A673 (cell line): Measurements from ENCODE around the gene SWT1. TPM values are rescaled to one million over a fixed set of nuclear protein-coding genes. Genes with fewer than 3 reads are reported as not detected.
"Not testable (repeated sequence)": the region's sequence is repeated elsewhere in the genome, so short reads cannot be mapped to it uniquely, and the experiment has no call there.

Experiments
- BruUV-seq: library from RNA; stranded (reverse); fragments of 400-500 nt; replicated peaks from 2 replicates; lab custom pipeline; 2021; lab: Mats Ljungman, UMichigan
- CTCF ChIA-PET: fragments of 300-600 bp; sonication (Branson Sonifier 250); formaldehyde crosslinking; loops from one replicate; lab custom pipeline; 2022; ENCODE audit warnings: antibody characterized with exemption; lab: Charles Lee
- POLR2A ChIA-PET: fragments of 300-600 bp; sonication (Branson Sonifier 250); formaldehyde crosslinking; loops from one replicate; lab custom pipeline; 2022; ENCODE audit warnings: antibody characterized with exemption; ENCODE audit not compliant: low non-redundant PET; lab: Charles Lee
- DNase-seq: peaks from one replicate; pipeline ENCODE4 v3.0.0-alpha.2; 2015; ENCODE audit warnings: low spot score
- H3K27ac ChIP-seq: fragments of 200-600 bp; sonication (generic); 2 replicates; pipeline ENCODE4 v1.5.1; 2016; ENCODE audit warnings: mixed run types, low read depth, mild to moderate bottlenecking, mixed read lengths, antibody characterized with exemption, low read length; ENCODE audit not compliant: poor library complexity, severe bottlenecking
- H3K27me3 ChIP-seq: fragments of 200-600 bp; sonication (generic); replicated peaks from 2 replicates; pipeline ENCODE4 v1.6.1; 2017; ENCODE audit warnings: mixed run types, low read depth, mild to moderate bottlenecking, mixed read lengths, antibody characterized with exemption, low read length; ENCODE audit not compliant: insufficient read depth, poor library complexity
- H3K36me3 ChIP-seq: fragments of 200-600 bp; sonication (generic); 2 replicates; pipeline ENCODE4 v1.6.1; 2016; ENCODE audit warnings: mixed run types, mild to moderate bottlenecking, mixed read lengths, antibody characterized with exemption, low read length; ENCODE audit not compliant: insufficient read depth, poor library complexity, severe bottlenecking
- H3K4me1 ChIP-seq: fragments of 200-600 bp; sonication (generic); 2 replicates; pipeline ENCODE4 v1.6.1; 2017; ENCODE audit warnings: mixed run types, mild to moderate bottlenecking, mixed read lengths, antibody characterized with exemption, low read length; ENCODE audit not compliant: insufficient read depth, poor library complexity, severe bottlenecking
- H3K4me3 ChIP-seq: fragments of 200-600 bp; sonication (generic); 2 replicates; pipeline ENCODE4 v1.5.1; 2016; ENCODE audit warnings: low read depth, mixed run types, mild to moderate bottlenecking, mixed read lengths, low read length; ENCODE audit not compliant: poor library complexity, severe bottlenecking
- H3K9me3 ChIP-seq: fragments of 200-600 bp; sonication (generic); 2 replicates; pipeline ENCODE4 v1.6.1; 2016; ENCODE audit warnings: mixed run types, low read depth, mild to moderate bottlenecking, mixed read lengths, antibody characterized with exemption, low read length; ENCODE audit not compliant: poor library complexity, severe bottlenecking
- CTCF ChIP-seq: fragments of 300-800, 200-600 bp; sonication (generic); conservative IDR thresholded peaks from 2 replicates; pipeline ENCODE4 v1.5.1; 2017; ENCODE audit warnings: low read depth, mild to moderate bottlenecking, antibody characterized with exemption, low read length, moderate library complexity, mixed read lengths
- EZH2 ChIP-seq: fragments of 200-600 bp; sonication (generic); IDR thresholded peaks from 2 replicates; pipeline ENCODE4 v1.6.1; 2017; ENCODE audit warnings: borderline replicate concordance, low read depth, mild to moderate bottlenecking, mixed read lengths, antibody characterized with exemption, low read length; ENCODE audit not compliant: poor library complexity, severe bottlenecking
- intact Hi-C: fragments of 100-400 bp; cut with micrococcal nuclease; formaldehyde crosslinking; loops from one replicate; pipeline ENCODE4 v1.10.0; 2022; ENCODE audit not compliant: unreplicated experiment
- total RNA-seq: library from RNA; stranded (reverse); gene quantifications from 2 replicates; pipeline ENCODE4 v1.2.3, GENCODE V29; 2021

The SWT1 gene
- total RNA-seq, 1 experiment from 2014 or later: 3.3 TPM

- Histone ChIP-seq H3K9me3 (no peaks in the 10 kb centered on the region), H3K36me3 (no peaks in the 10 kb centered on the region), H3K4me1 (no peaks in the 10 kb centered on the region), H3K4me3 (no peak overlapping the region), H3K27ac (no peak overlapping the region), H3K27me3 (no peaks in the 10 kb centered on the region)
- intact Hi-C loops: no loop called here
- no TSS peak for BruUV-seq
- DNase-seq: no peak
- CTCF ChIA-PET: no interaction called here
- POLR2A ChIA-PET: no interaction called here
- no peak for TF ChIP-seq CTCF
- TF ChIP-seq EZH2: no peak
Measured at GRCh38 chr1:185249563-185249962, 92.6 kb downstream of the SWT1 start.

- ChIA-PET POLR2A (no interaction called here), CTCF (no interaction called here)
- DNase-seq: no peak
- TF ChIP-seq EZH2 (no peak), CTCF (no peak)
- intact Hi-C loops: no loop called here
- Histone ChIP-seq H3K9me3 (no peaks in the 10 kb centered on the region), H3K36me3 (no peaks in the 10 kb centered on the region), H3K4me3 (no peak overlapping the region), H3K4me1 (no peaks in the 10 kb centered on the region), H3K27me3 (no peaks in the 10 kb centered on the region), H3K27ac (no peak overlapping the region)
- BruUV-seq: no TSS peak
Measured at GRCh38 chr1:185250063-185250462, 93.1 kb downstream of the SWT1 start.

- H3K27me3 ChIP-seq, DNase-seq, intact Hi-C loops, H3K36me3 ChIP-seq, H3K4me3 ChIP-seq, H3K27ac ChIP-seq, H3K4me1 ChIP-seq, CTCF ChIA-PET, POLR2A ChIA-PET, H3K9me3 ChIP-seq, BruUV-seq: not testable (repeated sequence)
Measured at GRCh38 chr1:185251928-185252327, 95.0 kb downstream of the SWT1 start.

GRCh38 chr1:185252404-185252803 lies 95.4 kb downstream of the SWT1 start:
- CTCF ChIA-PET, H3K36me3 ChIP-seq, POLR2A ChIA-PET, H3K9me3 ChIP-seq, H3K27me3 ChIP-seq, intact Hi-C loops, H3K27ac ChIP-seq, DNase-seq, H3K4me1 ChIP-seq, BruUV-seq, H3K4me3 ChIP-seq: not testable (repeated sequence)

GRCh38 chr1:185255595-185255994 lies 98.6 kb downstream of the SWT1 start:
- H3K4me1 ChIP-seq, BruUV-seq, CTCF ChIA-PET, H3K36me3 ChIP-seq, DNase-seq, POLR2A ChIA-PET, H3K27ac ChIP-seq, intact Hi-C loops, H3K9me3 ChIP-seq, H3K27me3 ChIP-seq, H3K4me3 ChIP-seq: not testable (repeated sequence)

GRCh38 chr1:185257116-185257949 lies 100.4 kb downstream of the SWT1 start:
- BruUV-seq, DNase-seq, intact Hi-C loops, POLR2A ChIA-PET, H3K27me3 ChIP-seq, H3K4me1 ChIP-seq, H3K36me3 ChIP-seq, H3K9me3 ChIP-seq, CTCF ChIA-PET, H3K27ac ChIP-seq, H3K4me3 ChIP-seq: not testable (repeated sequence)
